WTC11 (cell line): Measurements from ENCODE around the gene TCF7L2.

Experiments
- CTCF ChIP-seq: fragments of 200-600 bp; IDR thresholded peaks from 2 replicates; pipeline ENCODE4 v1.8.0; 2022; ENCODE audit warnings: antibody characterized with exemption
- NR2C2 ChIP-seq: sonication (generic); formaldehyde crosslinking; IDR thresholded peaks from 2 replicates; pipeline ENCODE4 v1.8.0; 2022; ENCODE audit warnings: mild to moderate bottlenecking, missing genetic modification reagents
- PRDM15 ChIP-seq: sonication (generic); formaldehyde crosslinking; IDR thresholded peaks from 2 replicates; pipeline ENCODE4 v1.8.0; 2022; ENCODE audit warnings: missing genetic modification reagents
- PRRX2 ChIP-seq: fragments of 250-450 bp; sonication (Bioruptor Pico); IDR thresholded peaks from 2 replicates; pipeline ENCODE4 v1.8.0; 2021; ENCODE audit warnings: mild to moderate bottlenecking
- SMAD3 ChIP-seq: sonication (generic); formaldehyde crosslinking; IDR thresholded peaks from 2 replicates; pipeline ENCODE4 v1.8.0; 2022; ENCODE audit warnings: missing genetic modification reagents, mild to moderate bottlenecking, borderline replicate concordance
- SP1 ChIP-seq: sonication (generic); formaldehyde crosslinking; conservative IDR thresholded peaks from 2 replicates; pipeline ENCODE4 v1.8.1; 2022; ENCODE audit warnings: missing genetic modification reagents
- STAT6 ChIP-seq: sonication (generic); formaldehyde crosslinking; conservative IDR thresholded peaks from 2 replicates; pipeline ENCODE4 v1.8.1; 2023; ENCODE audit warnings: mild to moderate bottlenecking, low read depth, missing genetic modification reagents, moderate library complexity
- TEAD4 ChIP-seq: sonication (generic); formaldehyde crosslinking; IDR thresholded peaks from 2 replicates; pipeline ENCODE4 v1.8.0; 2022; ENCODE audit warnings: mild to moderate bottlenecking, missing genetic modification reagents
- ZSCAN18 ChIP-seq: fragments of 250-450 bp; sonication (Bioruptor Pico); IDR thresholded peaks from 2 replicates; pipeline ENCODE4 v2.1.2; 2022; ENCODE audit warnings: mild to moderate bottlenecking, moderate library complexity

- TF ChIP-seq CTCF (no peak), NR2C2 (CRISPR knock-in tag) (no peak), TEAD4 (CRISPR knock-in tag) (no peak), SMAD3 (CRISPR knock-in tag) (no peak), PRRX2 (no peak), ZSCAN18 (CRISPR knock-in tag) (no peak), PRDM15 (CRISPR knock-in tag) (no peak), SP1 (CRISPR knock-in tag) (no peak), STAT6 (CRISPR knock-in tag) (no peak)
These were observed 154.0 kb downstream of the TCF7L2 start for GRCh38 chr10:113104047-113104446.
